GM12878 (cell line): Measurements from ENCODE around the gene KAT2B. TPM values are rescaled to one million over a fixed set of nuclear protein-coding genes. Genes with fewer than 3 reads are reported as not detected.

Experiments
- ATAC-seq: fragments of 200-7000 bp; cut with Tn5 transposase; 3 replicates; pipeline ENCODE4 v1.9.1; 2020; ENCODE audit warnings: mild to moderate bottlenecking, moderate library complexity
- BruUV-seq: library from RNA; stranded (reverse); fragments of 400-500 nt; replicated peaks from 2 replicates; lab custom pipeline; 2021; lab: Mats Ljungman, UMichigan
- CTCF ChIA-PET: fragments of 300-600 bp; sonication (Branson Sonifier 250); formaldehyde crosslinking; extraction: SDS; loops from one replicate; lab custom pipeline; 2021; ENCODE audit warnings: inconsistent platforms; lab: Yijun Ruan, JAX
- POLR2A ChIA-PET: fragments of 350-600 bp; formaldehyde crosslinking; extraction: SDS; loops from one replicate; lab custom pipeline; 2021; ENCODE audit warnings: inconsistent platforms; lab: Charles Lee
- RAD21 ChIA-PET: fragments of 300-600 bp; sonication (Branson Sonifier 250); formaldehyde crosslinking; loops from one replicate; lab custom pipeline; 2023; ENCODE audit warnings: antibody characterized with exemption; ENCODE audit not compliant: unreplicated experiment; lab: Charles Lee
- SMC1A ChIA-PET: fragments of 300-600 bp; sonication (Branson Sonifier 250); formaldehyde crosslinking; loops from one replicate; lab custom pipeline; 2023; ENCODE audit not compliant: unreplicated experiment, uncharacterized antibody; lab: Charles Lee
- DNase-seq: peaks from one replicate; pipeline ENCODE4 v3.0.0-alpha.2; 2011; ENCODE audit warnings: low read depth, low spot score
- FAIRE-seq: peaks from 3 replicates; lab custom pipeline; 2011; peaks lifted over from hg19 to GRCh38; lab: Jason Lieb, UNC
- H2AFZ ChIP-seq: 2 replicates; pipeline ENCODE4 v1.6.0; 2011; ENCODE audit warnings: low read depth, low read length, control low read depth; ENCODE audit not compliant: control insufficient read depth
- H3K27ac ChIP-seq: 2 replicates; pipeline ENCODE4 v1.5.1; 2011; ENCODE audit warnings: control low read depth; ENCODE audit not compliant: control insufficient read depth, insufficient read depth
- H3K27me3 ChIP-seq, 2 experiments: replicated peaks in 1 of 2; 2 replicates each; pipeline versions ENCODE4 v1.6.0 to v1.6.1; 2011; ENCODE audit warnings: low read length in 1 of 2; ENCODE audit not compliant: control insufficient read depth in 2 of 2, insufficient read depth in 2 of 2
- H3K36me3 ChIP-seq, 2 experiments: 2 replicates each; pipeline ENCODE4 v1.5.1; 2011; ENCODE audit warnings: low read length in 1 of 2; ENCODE audit not compliant: control insufficient read depth in 2 of 2, insufficient read depth in 2 of 2
- H3K4me1 ChIP-seq: 2 replicates; pipeline ENCODE4 v1.6.1; 2011; ENCODE audit warnings: mild to moderate bottlenecking, low read length, moderate library complexity, mixed read lengths; ENCODE audit not compliant: control insufficient read depth, insufficient read depth
- H3K4me2 ChIP-seq: 2 replicates; pipeline ENCODE4 v1.6.0; 2011; ENCODE audit warnings: control low read depth; ENCODE audit not compliant: control insufficient read depth, insufficient read depth
- H3K4me3 ChIP-seq: fragments of 200-600 bp; sonication (generic); 2 replicates; pipeline ENCODE4 v1.5.1; 2016
- H3K79me2 ChIP-seq: 2 replicates; pipeline ENCODE4 v1.6.0; 2011; ENCODE audit warnings: low read length; ENCODE audit not compliant: control insufficient read depth, insufficient read depth
- H3K9ac ChIP-seq: 2 replicates; pipeline ENCODE4 v1.8.0; 2011; ENCODE audit warnings: low read length, control low read depth, mixed read lengths; ENCODE audit not compliant: control insufficient read depth, insufficient read depth
- H3K9me3 ChIP-seq: replicated peaks from 3 replicates; pipeline ENCODE4 v1.5.1; 2011; ENCODE audit warnings: mild to moderate bottlenecking, low read length; ENCODE audit not compliant: control insufficient read depth, insufficient read depth
- H4K20me1 ChIP-seq: 2 replicates; pipeline ENCODE4 v1.6.0; 2011; ENCODE audit not compliant: control insufficient read depth, insufficient read depth
- EP300 ChIP-seq, 2 experiments: fragments of 150-350 bp in 1 of 2; IDR thresholded peaks; 2 replicates each; pipeline ENCODE4 v1.6.1; 2011 to 2012; ENCODE audit warnings: low read depth in 2 of 2, low read length in 2 of 2, borderline replicate concordance in 1 of 2, improper control_type of control experiment in 1 of 2, inconsistent platforms in 1 of 2; ENCODE audit not compliant: control insufficient read depth in 1 of 2
- IKZF2 ChIP-seq, 2 experiments: fragments of 450-650 bp; IDR thresholded peaks; 2 replicates each; pipeline ENCODE4 v1.6.1; 2017; ENCODE audit warnings: mild to moderate bottlenecking in 2 of 2, moderate library complexity in 2 of 2
- MTA2 ChIP-seq: fragments of 450-650 bp; IDR thresholded peaks from 2 replicates; pipeline ENCODE4 v1.6.1; 2016; ENCODE audit warnings: low read depth, mild to moderate bottlenecking, moderate library complexity
- NR2C1 ChIP-seq: fragments of 450-650 bp; IDR thresholded peaks from 2 replicates; pipeline ENCODE4 v1.6.1; 2017; ENCODE audit warnings: antibody characterized with exemption, mild to moderate bottlenecking, moderate library complexity
- RAD21 ChIP-seq: IDR thresholded peaks from 2 replicates; pipeline ENCODE4 v1.6.1; 2011; ENCODE audit warnings: mild to moderate bottlenecking, low read depth, low read length, moderate library complexity; ENCODE audit not compliant: insufficient read depth
- SIN3A ChIP-seq: IDR thresholded peaks from 2 replicates; pipeline ENCODE4 v1.6.1; 2012; ENCODE audit warnings: low read depth, low read length, improper control_type of control experiment
- SMARCA5 ChIP-seq: fragments of 450-650 bp; IDR thresholded peaks from 2 replicates; pipeline ENCODE4 v1.6.1; 2017; ENCODE audit warnings: mild to moderate bottlenecking
- SUPT20H ChIP-seq: IDR thresholded peaks from 2 replicates; pipeline ENCODE4 v1.6.1; 2011; ENCODE audit warnings: low read depth, mild to moderate bottlenecking, low read length, moderate library complexity, borderline replicate concordance; ENCODE audit not compliant: control insufficient read depth
- SUZ12 ChIP-seq: fragments of 200-600 bp; sonication (generic); IDR thresholded peaks from one replicate; pipeline ENCODE4 v1.6.1; 2018; ENCODE audit warnings: antibody characterized with exemption, mild to moderate bottlenecking; ENCODE audit not compliant: unreplicated experiment
- TBL1XR1 ChIP-seq: IDR thresholded peaks from 2 replicates; pipeline ENCODE4 v1.6.1; 2012; ENCODE audit warnings: low read depth, low read length, improper control_type of control experiment
- ZNF622 ChIP-seq: fragments of 450-650 bp; IDR thresholded peaks from 2 replicates; pipeline ENCODE4 v1.6.1; 2017; ENCODE audit warnings: mild to moderate bottlenecking, inconsistent platforms
- ZZZ3 ChIP-seq: IDR thresholded peaks from 2 replicates; pipeline ENCODE4 v1.6.1; 2011; ENCODE audit warnings: low read depth; ENCODE audit not compliant: control insufficient read depth, insufficient read length
- WGBS: methylation state at CpG from one replicate; pipeline ENCODE4 v1.1.6; 2016; ENCODE audit warnings: low lambda C conversion rate; ENCODE audit not compliant: insufficient replicate concordance, insufficient coverage; ENCODE audit errors: missing lambda C conversion rate; 5-methylcytosine and 5-hydroxymethylcytosine counted together
- in situ Hi-C: fragments of 300-500 bp; cut with MboI; formaldehyde crosslinking; loops from 9 replicates; pipeline ENCODE4 v1.14.3; 2018; ENCODE audit warnings: mixed read lengths
- intact Hi-C: fragments of 100-400 bp; cut with micrococcal nuclease; formaldehyde crosslinking; loops from one replicate; pipeline ENCODE4 v1.14.2; 2022; ENCODE audit not compliant: unreplicated experiment
- polyA plus RNA-seq, 11 experiments: library from polyadenylated mRNA; depleted of rRNA in 4 of 11; unstranded in 6 of 11; stranded (reverse) in 5 of 11; fragments of >200 nt; fragmentation: Nextera tagmentation in 4 of 11; fragmentation: Illumina TruSeq in 1 of 11; extraction: Ambion mirVana in 4 of 11; extraction: Trizol in 1 of 11; gene quantifications; 1 replicate in 1 of 11; 2 replicates in 10 of 11; pipeline versions ENCODE4 v1.2.1 to v1.2.3, GENCODE V29; 2011 to 2016; ENCODE audit warnings: inconsistent platforms in 2 of 11, missing spikeins in 2 of 11, low read depth in 1 of 11
- total RNA-seq, 4 experiments: library from RNA; depleted of rRNA in 3 of 4; stranded (reverse); fragments of >200 nt in 3 of 4; fragmentation: Illumina TruSeq in 1 of 4; extraction: Trizol in 1 of 4; gene quantifications; 2 replicates each; pipeline versions ENCODE4 v1.2.1 to v1.2.3, GENCODE V29; 2013 to 2021
- TF ChIP-seq, protein P1 (sequence below): fragments of 450-650 bp; IDR thresholded peaks from 2 replicates; pipeline ENCODE4 v1.6.1; 2017; ENCODE audit warnings: antibody characterized with exemption, mild to moderate bottlenecking, moderate library complexity
- TF ChIP-seq, protein P2 (sequence below): IDR thresholded peaks from 2 replicates; pipeline ENCODE4 v1.6.1; 2012; ENCODE audit warnings: mild to moderate bottlenecking, low read depth, low read length
- TF ChIP-seq, protein P3 (sequence below), 3 experiments: IDR thresholded peaks in 2 of 3; conservative IDR thresholded peaks in 1 of 3; 2 replicates each; pipeline ENCODE4 v1.5.1; 2011; ENCODE audit warnings: low read depth in 3 of 3, low read length in 3 of 3, mild to moderate bottlenecking in 3 of 3, control low read depth in 2 of 3, moderate library complexity in 2 of 3, inconsistent platforms in 1 of 3, mixed read lengths in 1 of 3; ENCODE audit not compliant: control insufficient read depth in 2 of 3, insufficient read depth in 1 of 3; ENCODE audit errors: extremely low read depth in 1 of 3

The KAT2B gene
- total and polyA plus RNA-seq, 10 of the 15 experiments (the other 5 are each of a cell fraction or from before 2014, with no cell fraction given): 2.9 to 15.2 (median 10.2) TPM

DNA sequence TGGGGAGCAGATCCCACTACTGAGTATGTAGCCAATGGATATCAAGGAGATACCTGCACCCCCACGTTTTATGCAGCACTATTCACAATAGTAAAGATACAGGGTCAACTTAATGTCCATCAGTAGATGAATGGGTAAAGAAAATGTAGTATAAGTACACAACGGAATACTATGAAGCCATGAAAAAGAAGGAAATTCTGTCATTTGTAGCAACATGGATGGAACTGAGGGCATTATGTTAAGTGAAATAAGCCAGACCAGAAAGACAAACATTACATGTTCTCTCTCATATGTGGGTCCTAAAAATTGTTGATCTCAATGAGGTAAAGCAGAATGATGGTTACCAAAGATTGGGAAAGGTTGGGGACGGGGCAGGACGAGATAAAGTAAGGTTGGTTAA, 42.7 kb upstream of the KAT2B start (continued):
- TF ChIP-seq, protein P1, sequence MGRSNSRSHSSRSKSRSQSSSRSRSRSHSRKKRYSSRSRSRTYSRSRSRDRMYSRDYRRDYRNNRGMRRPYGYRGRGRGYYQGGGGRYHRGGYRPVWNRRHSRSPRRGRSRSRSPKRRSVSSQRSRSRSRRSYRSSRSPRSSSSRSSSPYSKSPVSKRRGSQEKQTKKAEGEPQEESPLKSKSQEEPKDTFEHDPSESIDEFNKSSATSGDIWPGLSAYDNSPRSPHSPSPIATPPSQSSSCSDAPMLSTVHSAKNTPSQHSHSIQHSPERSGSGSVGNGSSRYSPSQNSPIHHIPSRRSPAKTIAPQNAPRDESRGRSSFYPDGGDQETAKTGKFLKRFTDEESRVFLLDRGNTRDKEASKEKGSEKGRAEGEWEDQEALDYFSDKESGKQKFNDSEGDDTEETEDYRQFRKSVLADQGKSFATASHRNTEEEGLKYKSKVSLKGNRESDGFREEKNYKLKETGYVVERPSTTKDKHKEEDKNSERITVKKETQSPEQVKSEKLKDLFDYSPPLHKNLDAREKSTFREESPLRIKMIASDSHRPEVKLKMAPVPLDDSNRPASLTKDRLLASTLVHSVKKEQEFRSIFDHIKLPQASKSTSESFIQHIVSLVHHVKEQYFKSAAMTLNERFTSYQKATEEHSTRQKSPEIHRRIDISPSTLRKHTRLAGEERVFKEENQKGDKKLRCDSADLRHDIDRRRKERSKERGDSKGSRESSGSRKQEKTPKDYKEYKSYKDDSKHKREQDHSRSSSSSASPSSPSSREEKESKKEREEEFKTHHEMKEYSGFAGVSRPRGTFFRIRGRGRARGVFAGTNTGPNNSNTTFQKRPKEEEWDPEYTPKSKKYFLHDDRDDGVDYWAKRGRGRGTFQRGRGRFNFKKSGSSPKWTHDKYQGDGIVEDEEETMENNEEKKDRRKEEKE: no peak
- TF ChIP-seq, all 136 proteins: peak for 0

DNA sequence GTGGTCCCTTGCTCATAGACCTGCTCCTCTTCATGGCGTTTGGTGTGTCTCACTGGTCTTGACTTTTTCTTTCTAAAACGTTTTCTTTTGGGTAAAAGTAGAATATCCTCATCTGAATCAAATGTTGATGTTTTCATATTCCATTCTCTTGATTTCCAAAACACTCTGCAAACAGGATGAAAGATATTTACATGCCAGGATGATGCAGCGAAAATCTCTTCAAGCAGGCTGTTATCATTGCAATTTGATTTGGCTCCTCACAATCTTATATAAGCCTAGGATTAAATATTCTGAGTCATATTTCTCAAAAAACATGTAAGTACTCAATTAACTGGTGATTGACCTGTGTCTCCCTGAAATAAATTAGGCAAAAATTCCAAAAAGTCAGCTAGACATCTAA, 38.3 kb upstream of the KAT2B start:
- ChIA-PET SMC1A (interaction anchor here (1.4 kb wide), 1 partner anchor 8 kb away, joined by 3 read pairs; no protein-coding TSS in a partner anchor), CTCF (no interaction called here), RAD21 (no interaction called here), POLR2A (no interaction called here)
- WGBS: 39% methylated on average over 3 of the region's 3 CpGs
- no peak overlapping the region for H3K9ac ChIP-seq
- in situ Hi-C loops: no loop called here
- ATAC-seq (no peak), FAIRE-seq (no peak), DNase-seq (no peak)
- TF ChIP-seq, protein P2, sequence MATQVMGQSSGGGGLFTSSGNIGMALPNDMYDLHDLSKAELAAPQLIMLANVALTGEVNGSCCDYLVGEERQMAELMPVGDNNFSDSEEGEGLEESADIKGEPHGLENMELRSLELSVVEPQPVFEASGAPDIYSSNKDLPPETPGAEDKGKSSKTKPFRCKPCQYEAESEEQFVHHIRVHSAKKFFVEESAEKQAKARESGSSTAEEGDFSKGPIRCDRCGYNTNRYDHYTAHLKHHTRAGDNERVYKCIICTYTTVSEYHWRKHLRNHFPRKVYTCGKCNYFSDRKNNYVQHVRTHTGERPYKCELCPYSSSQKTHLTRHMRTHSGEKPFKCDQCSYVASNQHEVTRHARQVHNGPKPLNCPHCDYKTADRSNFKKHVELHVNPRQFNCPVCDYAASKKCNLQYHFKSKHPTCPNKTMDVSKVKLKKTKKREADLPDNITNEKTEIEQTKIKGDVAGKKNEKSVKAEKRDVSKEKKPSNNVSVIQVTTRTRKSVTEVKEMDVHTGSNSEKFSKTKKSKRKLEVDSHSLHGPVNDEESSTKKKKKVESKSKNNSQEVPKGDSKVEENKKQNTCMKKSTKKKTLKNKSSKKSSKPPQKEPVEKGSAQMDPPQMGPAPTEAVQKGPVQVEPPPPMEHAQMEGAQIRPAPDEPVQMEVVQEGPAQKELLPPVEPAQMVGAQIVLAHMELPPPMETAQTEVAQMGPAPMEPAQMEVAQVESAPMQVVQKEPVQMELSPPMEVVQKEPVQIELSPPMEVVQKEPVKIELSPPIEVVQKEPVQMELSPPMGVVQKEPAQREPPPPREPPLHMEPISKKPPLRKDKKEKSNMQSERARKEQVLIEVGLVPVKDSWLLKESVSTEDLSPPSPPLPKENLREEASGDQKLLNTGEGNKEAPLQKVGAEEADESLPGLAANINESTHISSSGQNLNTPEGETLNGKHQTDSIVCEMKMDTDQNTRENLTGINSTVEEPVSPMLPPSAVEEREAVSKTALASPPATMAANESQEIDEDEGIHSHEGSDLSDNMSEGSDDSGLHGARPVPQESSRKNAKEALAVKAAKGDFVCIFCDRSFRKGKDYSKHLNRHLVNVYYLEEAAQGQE: no peak
- TF ChIP-seq ZNF622 (no peak), SIN3A (no peak), RAD21 (no peak), MTA2 (no peak), SUPT20H (no peak), SUZ12 (no peak), SMARCA5 (no peak), ZZZ3 (no peak), TBL1XR1 (no peak), IKZF2 (IDR thresholded peaks at IDR 0.05) (no peak), EP300 (IDR thresholded peaks at IDR 0.05; ENCODE audit: borderline replicate concordance in 1 of 2, control insufficient read depth in 1 of 2, low read depth in 2 of 2, low read length in 2 of 2) (no peak), NR2C1 (no peak)
- TF ChIP-seq, protein P3, sequence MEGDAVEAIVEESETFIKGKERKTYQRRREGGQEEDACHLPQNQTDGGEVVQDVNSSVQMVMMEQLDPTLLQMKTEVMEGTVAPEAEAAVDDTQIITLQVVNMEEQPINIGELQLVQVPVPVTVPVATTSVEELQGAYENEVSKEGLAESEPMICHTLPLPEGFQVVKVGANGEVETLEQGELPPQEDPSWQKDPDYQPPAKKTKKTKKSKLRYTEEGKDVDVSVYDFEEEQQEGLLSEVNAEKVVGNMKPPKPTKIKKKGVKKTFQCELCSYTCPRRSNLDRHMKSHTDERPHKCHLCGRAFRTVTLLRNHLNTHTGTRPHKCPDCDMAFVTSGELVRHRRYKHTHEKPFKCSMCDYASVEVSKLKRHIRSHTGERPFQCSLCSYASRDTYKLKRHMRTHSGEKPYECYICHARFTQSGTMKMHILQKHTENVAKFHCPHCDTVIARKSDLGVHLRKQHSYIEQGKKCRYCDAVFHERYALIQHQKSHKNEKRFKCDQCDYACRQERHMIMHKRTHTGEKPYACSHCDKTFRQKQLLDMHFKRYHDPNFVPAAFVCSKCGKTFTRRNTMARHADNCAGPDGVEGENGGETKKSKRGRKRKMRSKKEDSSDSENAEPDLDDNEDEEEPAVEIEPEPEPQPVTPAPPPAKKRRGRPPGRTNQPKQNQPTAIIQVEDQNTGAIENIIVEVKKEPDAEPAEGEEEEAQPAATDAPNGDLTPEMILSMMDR (IDR thresholded peaks at IDR 0.05 in 2 of 3, conservative IDR thresholded peaks at IDR 0.05 in 1 of 3; ENCODE audit: control insufficient read depth in 2 of 3, extremely low read depth in 1 of 3, insufficient read depth in 1 of 3, low read depth in 3 of 3, low read length in 3 of 3): no peak
- no peaks in the 10 kb centered on the region for H3K9me3 ChIP-seq
- H3K36me3 ChIP-seq: no peaks in the 10 kb centered on the region
- intact Hi-C loops: no loop called here
- H3K4me2 ChIP-seq: no peak overlapping the region
- no peaks in the 10 kb centered on the region for H3K4me1 ChIP-seq
- H4K20me1 ChIP-seq: no peaks in the 10 kb centered on the region
- no peaks in the 10 kb centered on the region for H3K79me2 ChIP-seq
- no peak overlapping the region for H3K4me3 ChIP-seq
- H3K27me3 ChIP-seq: no peaks in the 10 kb centered on the region
- H2AFZ ChIP-seq: no peak overlapping the region
- no peak overlapping the region for H3K27ac ChIP-seq
- BruUV-seq: no TSS peak
